Esophagus muscularis mucosa (tissue), 4 donors: ENCODE data around the gene CNR2. TPM values are rescaled to one million over a fixed set of nuclear protein-coding genes. Genes with fewer than 3 reads are reported as not detected.
A peak's percentile ranks its signal among the peaks of the same experiment; 100 is the strongest.
"Not testable (repeated sequence)": the region's sequence is repeated elsewhere in the genome, so short reads cannot be mapped to it uniquely, and the experiment has no call there.

Source experiments
- DNase-seq: peaks from one replicate; pipeline ENCODE4 v3.0.0-alpha.2; 2017; ENCODE audit errors: extremely low spot score
- H3K27ac ChIP-seq, 4 donors: fragments of 200-600 bp; sonication (generic); replicated peaks in 1 of 4; 1 replicate in 3 of 4; 2 replicates in 1 of 4; pipeline ENCODE4 v1.5.1; 2016 to 2019; ENCODE audit warnings: mild to moderate bottlenecking in 1 of 4
- H3K27me3 ChIP-seq, 4 donors: fragments of 200-600 bp; sonication (generic); one replicate each; pipeline versions ENCODE4 v1.5.1 to v1.6.0; 2016 to 2019
- H3K36me3 ChIP-seq, 4 donors: fragments of 200-600 bp; sonication (generic); one replicate each; pipeline ENCODE4 v1.5.1; 2016 to 2019
- H3K4me1 ChIP-seq, 4 donors: fragments of 200-600 bp; sonication (generic); one replicate each; pipeline ENCODE4 v1.5.1; 2016 to 2019
- H3K4me3 ChIP-seq, 4 donors: fragments of 200-600 bp; sonication (generic); 1 replicate in 2 of 4; 2 replicates in 2 of 4; pipeline ENCODE4 v1.5.1; 2016 to 2019; ENCODE audit warnings: mild to moderate bottlenecking in 4 of 4, moderate library complexity in 1 of 4
- H3K9me3 ChIP-seq, 4 donors: fragments of 200-600 bp; sonication (generic); 1 replicate in 3 of 4; 2 replicates in 1 of 4; pipeline ENCODE4 v1.5.1; 2016 to 2019
- EP300 ChIP-seq: sonication (generic); formaldehyde crosslinking; IDR thresholded peaks from one replicate; pipeline ENCODE4 v1.6.1; 2017; ENCODE audit warnings: antibody characterized with exemption
- POLR2A ChIP-seq: fragments of 450-650 bp; IDR thresholded peaks from one replicate; pipeline ENCODE4 v1.6.1; 2017; ENCODE audit warnings: antibody characterized with exemption, moderate library complexity, mild to moderate bottlenecking, low read depth
- POLR2AphosphoS5 ChIP-seq, 2 donors: sonication (generic); formaldehyde crosslinking; IDR thresholded peaks; one replicate each; pipeline ENCODE4 v1.6.1; 2017; ENCODE audit warnings: antibody characterized with exemption in 2 of 2
- WGBS: methylation state at CpG from one replicate; pipeline ENCODE4 v1.1.5; 2018; 5-methylcytosine and 5-hydroxymethylcytosine counted together
- intact Hi-C: fragments of 100-400 bp; cut with DNase I; formaldehyde crosslinking; loops from one replicate; pipeline ENCODE4 v1.15.1; 2023
- total RNA-seq, 4 donors: library from RNA; depleted of rRNA; stranded (reverse); fragments of >200 nt; gene quantifications; one replicate each; pipeline versions ENCODE4 v1.1.0 to v1.2.1, GENCODE V29; 2016
- TF ChIP-seq, protein P1 (sequence below), 3 experiments: fragments of 200-600 bp in 2 of 3; fragments of 450-650 bp in 1 of 3; sonication (generic) in 2 of 3; IDR thresholded peaks; one replicate each; pipeline ENCODE4 v1.5.1; 2017 to 2019; ENCODE audit warnings: antibody characterized with exemption in 3 of 3, mild to moderate bottlenecking in 2 of 3, moderate library complexity in 1 of 3

The CNR2 gene
- total RNA-seq, 4 donors from 2014 or later: 0.17 TPM; not detected in 3

DNA sequence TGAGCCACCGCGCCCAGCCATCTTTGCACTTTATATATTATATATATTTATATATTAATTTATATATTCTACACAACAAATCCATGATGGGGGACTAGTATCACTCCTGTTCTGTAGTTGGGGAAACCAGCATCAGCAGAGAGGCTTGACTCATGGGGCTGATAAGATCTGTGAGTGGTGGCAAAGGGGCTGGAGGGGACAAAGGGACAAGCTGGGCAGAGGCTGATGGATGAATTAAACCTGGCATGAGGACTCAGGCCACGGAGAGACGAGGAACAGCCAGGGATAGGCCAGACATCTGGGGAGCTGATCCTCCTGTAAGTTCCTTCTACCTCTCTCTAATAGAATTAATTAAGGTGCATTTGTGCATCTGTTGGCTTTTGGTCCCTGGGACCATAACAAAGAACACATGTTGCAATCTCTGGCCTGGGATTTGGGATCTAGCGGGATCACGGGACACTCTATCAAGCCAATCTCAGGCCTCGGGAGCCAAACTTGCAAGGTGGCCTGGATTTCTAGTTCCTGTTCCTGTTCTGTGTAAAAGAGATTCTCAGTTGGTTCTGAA is 7.6 kb downstream of the CNR2 start:
- intact Hi-C loops: no loop called here
- Histone ChIP-seq H3K9me3 (no peaks in the 10 kb centered on the region), H3K4me3 (no peak overlapping the region), H3K36me3 (no peaks in the 10 kb centered on the region), H3K4me1 (peaks cover 5 to 14% (median 11%) of the 10 kb centered on the region in 4 donors), H3K27me3 (peaks cover 0 to 62% (median 6%) of the 10 kb centered on the region in 4 donors), H3K27ac (no peak overlapping the region)
- WGBS: 90% methylated on average over 7 of the region's 7 CpGs
- TF ChIP-seq POLR2A: no peak
- TF ChIP-seq EP300: no peak
- no peak for TF ChIP-seq POLR2AphosphoS5 (IDR thresholded peaks at IDR 0.05)
- TF ChIP-seq, protein P1, sequence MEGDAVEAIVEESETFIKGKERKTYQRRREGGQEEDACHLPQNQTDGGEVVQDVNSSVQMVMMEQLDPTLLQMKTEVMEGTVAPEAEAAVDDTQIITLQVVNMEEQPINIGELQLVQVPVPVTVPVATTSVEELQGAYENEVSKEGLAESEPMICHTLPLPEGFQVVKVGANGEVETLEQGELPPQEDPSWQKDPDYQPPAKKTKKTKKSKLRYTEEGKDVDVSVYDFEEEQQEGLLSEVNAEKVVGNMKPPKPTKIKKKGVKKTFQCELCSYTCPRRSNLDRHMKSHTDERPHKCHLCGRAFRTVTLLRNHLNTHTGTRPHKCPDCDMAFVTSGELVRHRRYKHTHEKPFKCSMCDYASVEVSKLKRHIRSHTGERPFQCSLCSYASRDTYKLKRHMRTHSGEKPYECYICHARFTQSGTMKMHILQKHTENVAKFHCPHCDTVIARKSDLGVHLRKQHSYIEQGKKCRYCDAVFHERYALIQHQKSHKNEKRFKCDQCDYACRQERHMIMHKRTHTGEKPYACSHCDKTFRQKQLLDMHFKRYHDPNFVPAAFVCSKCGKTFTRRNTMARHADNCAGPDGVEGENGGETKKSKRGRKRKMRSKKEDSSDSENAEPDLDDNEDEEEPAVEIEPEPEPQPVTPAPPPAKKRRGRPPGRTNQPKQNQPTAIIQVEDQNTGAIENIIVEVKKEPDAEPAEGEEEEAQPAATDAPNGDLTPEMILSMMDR (IDR thresholded peaks at IDR 0.05): no peak
- no peak for DNase-seq

DNA sequence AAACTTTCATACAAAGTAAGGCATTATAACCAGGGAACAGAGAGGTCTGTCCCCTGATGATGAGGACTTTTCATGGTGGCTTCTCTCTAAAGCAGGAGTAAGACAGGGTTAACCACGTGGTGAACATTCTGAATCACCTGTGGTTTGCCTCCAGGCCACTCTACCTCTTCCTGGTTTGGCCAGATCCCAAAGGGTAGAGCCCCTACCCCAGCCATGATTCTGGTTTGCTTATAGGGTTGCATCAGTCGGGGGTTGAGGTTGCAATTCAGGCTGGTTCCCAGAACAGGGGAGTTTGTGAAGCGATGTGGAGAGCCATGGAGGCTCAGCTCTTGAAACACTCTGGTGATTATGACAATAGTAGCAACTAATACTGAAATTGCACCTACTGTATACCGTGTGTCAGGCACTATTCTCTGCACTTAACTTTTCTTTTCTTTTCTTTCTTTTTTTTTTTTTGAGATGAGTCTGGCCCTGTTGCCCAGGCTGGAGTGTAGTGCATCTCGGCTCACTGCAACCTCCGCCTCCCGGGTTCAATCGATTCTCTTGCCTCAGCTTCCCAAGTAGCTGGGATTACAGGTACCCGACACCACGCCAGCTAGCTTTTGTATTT is 8.3 kb downstream of the CNR2 start:
- intact Hi-C loops: no loop called here
- H3K9me3 ChIP-seq: no peaks in the 10 kb centered on the region
- no peak for DNase-seq
- H3K27ac ChIP-seq: no peak overlapping the region
- WGBS: 85% methylated on average over 10 of the region's 10 CpGs
- no peaks in the 10 kb centered on the region for H3K36me3 ChIP-seq
- peaks cover 0 to 62% (median 6%) of the 10 kb centered on the region in 4 donors for H3K27me3 ChIP-seq
- H3K4me1 ChIP-seq: peaks cover 5 to 14% (median 11%) of the 10 kb centered on the region in 4 donors
- TF ChIP-seq POLR2AphosphoS5 (IDR thresholded peaks at IDR 0.05) (no peak), EP300 (no peak), POLR2A (no peak)
- TF ChIP-seq, protein P1 (IDR thresholded peaks at IDR 0.05): no peak
- H3K4me3 ChIP-seq: no peak overlapping the region

DNA sequence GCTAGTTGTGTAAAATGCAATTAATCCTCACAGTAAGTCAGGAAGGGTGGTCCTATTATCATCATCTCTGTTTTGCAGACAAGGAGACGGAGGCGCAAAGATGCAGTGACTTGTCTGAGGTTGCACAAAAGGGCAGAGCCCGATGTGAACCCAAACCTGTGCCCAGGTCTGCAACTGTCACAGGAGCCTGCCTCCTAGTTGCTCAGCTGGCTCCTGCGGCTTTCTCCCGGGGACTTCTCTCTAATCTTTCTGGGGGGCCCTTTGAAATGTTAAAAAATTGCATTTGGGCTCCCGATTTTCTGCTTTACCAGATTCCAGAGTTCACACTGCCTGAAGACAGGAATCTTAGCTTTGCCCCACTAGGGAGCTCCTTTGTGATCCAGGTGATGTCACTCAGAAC is 9.4 kb downstream of the CNR2 start:
- DNase-seq: no peak
- H3K4me1 ChIP-seq: peaks cover 5 to 14% (median 11%) of the 10 kb centered on the region in 4 donors
- 82% methylated on average over 6 of the region's 6 CpGs for WGBS
- no peaks in the 10 kb centered on the region for H3K36me3 ChIP-seq
- peaks cover 0 to 51% (median 6%) of the 10 kb centered on the region in 4 donors for H3K27me3 ChIP-seq
- intact Hi-C loops: no loop called here
- no peaks in the 10 kb centered on the region for H3K9me3 ChIP-seq
- TF ChIP-seq, protein P1 (IDR thresholded peaks at IDR 0.05): no peak
- TF ChIP-seq POLR2AphosphoS5 (IDR thresholded peaks at IDR 0.05): no peak
- TF ChIP-seq POLR2A: no peak
- TF ChIP-seq EP300: no peak
- no peak overlapping the region for H3K4me3 ChIP-seq
- H3K27ac ChIP-seq: no peak overlapping the region

DNA sequence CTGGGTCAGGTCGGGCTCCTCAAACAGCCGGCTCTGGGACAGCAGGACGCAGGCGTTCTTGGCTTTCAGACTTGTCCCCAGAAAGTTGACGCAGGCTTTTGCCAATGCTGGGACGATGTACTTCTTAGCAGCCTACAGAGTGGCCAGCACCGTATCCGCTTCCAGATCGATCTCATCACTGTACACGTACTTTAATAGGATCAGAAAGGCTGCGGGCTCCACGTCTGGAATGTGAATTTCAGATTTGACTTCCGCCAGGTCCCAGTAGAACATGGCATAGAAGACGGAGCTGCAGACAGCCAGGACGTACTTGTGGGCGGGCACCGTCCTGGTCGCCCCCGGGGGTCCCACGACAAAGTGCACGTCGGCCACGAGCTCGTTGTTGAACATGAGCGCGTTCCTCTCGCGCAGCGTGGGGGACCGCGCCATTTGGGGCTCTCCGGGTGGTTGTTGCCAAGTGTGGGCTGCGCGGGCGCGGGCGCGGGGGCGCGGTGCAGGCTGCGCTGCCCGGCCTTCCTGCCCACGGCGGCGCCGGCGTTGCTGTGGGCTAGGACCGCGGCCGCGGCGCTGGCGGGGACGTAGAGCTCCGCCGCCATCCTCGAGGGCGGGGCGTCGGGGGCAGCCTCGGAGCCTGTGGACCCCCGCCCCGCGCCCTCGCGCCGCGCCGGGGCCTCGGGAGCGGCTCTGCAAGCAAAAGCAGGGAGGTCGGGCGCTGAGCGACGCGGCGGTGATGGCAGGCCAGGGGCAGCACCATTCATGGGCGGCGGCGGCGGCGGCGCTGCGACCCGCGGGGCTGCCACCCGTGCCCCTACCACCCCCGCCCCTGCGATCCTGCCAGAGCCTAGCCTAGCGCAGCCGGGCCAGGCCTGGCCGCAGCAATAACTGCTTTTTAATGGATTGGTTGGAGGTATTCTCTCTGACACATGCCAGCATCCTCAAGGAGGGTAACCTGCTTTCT is 10.6 kb downstream of the CNR2 start:
- Histone ChIP-seq H3K9me3 (no peaks in the 10 kb centered on the region), H3K27me3 (peaks cover 0 to 43% (median 6%) of the 10 kb centered on the region in 4 donors), H3K4me3 (peak overlapping the region; percentile 51 to 63 (median 52)), H3K4me1 (peaks cover 5 to 14% (median 9%) of the 10 kb centered on the region in 4 donors), H3K36me3 (no peaks in the 10 kb centered on the region), H3K27ac (no peak overlapping the region)
- intact Hi-C loops: no loop called here
- 55% methylated on average over 24 of the region's 92 CpGs for WGBS
- no peak for DNase-seq
- no peak for TF ChIP-seq EP300
- no peak for TF ChIP-seq POLR2AphosphoS5 (IDR thresholded peaks at IDR 0.05)
- TF ChIP-seq POLR2A: no peak
- TF ChIP-seq, protein P1 (IDR thresholded peaks at IDR 0.05): no peak

DNA sequence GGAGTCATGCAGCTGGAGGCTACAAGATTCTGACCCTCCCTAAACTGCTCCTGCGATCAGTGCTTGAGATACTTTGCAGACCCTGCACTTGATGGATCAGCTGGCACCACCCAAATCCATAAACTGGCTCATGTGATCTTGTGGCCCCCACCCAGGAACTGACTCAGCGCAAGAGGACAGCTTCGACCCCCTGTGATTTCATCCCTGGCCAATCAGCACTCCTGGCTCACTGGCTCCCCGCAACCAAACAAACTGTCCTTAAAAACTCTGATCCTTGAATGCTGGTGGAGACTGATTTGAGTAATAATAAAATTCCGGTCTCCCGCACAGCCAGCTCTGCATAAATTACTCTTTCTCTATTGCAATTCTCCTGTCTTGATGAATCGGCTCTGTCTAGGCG is 13.1 kb downstream of the CNR2 start:
- H3K9me3 ChIP-seq, intact Hi-C loops, H3K27ac ChIP-seq, DNase-seq, H3K36me3 ChIP-seq, H3K4me3 ChIP-seq: not testable (repeated sequence)
- H3K27me3 ChIP-seq: peaks cover 0 to 26% (median 6%) of the 10 kb centered on the region in 4 donors
- 67% methylated on average over 8 of the region's 8 CpGs for WGBS
- H3K4me1 ChIP-seq: peaks cover 5 to 14% (median 9%) of the 10 kb centered on the region in 4 donors
